NCI-H2196 treated with DMSO at 0.1 percent for 48 hours (cell line): ENCODE data around the gene EED.

Experiments
- DNase-seq: peaks from one replicate; lab custom pipeline; 2025; ENCODE audit not compliant: unreplicated experiment; lab: John Stamatoyannopoulos, UW

EED gene

GRCh38 chr11:86244522-86245368 is at the start of gene EED:
Gene EED, plus strand, starts transcription at chr11:86244753. Its CDS starts 477 bp downstream, at chr11:86245230.
- peak; percentile 93 for DNase-seq

- no peak for DNase-seq
Measured at GRCh38 chr11:86194998-86195397, 49.6 kb upstream of the EED start.

GRCh38 chr11:86196085-86196696 is 48.4 kb upstream of the EED start:
- DNase-seq: no peak

- DNase-seq: no peak
Measured at GRCh38 chr11:86196913-86197312, 47.6 kb upstream of the EED start.

- no peak for DNase-seq
Measured at GRCh38 chr11:86197448-86197847, 47.1 kb upstream of the EED start.

GRCh38 chr11:86198139-86198538 is 46.4 kb upstream of the EED start:
- DNase-seq: no peak

GRCh38 chr11:86199354-86199753 is 45.2 kb upstream of the EED start:
- DNase-seq: no peak

- no peak for DNase-seq
Measured at GRCh38 chr11:86201371-86201884, 43.1 kb upstream of the EED start.

- no peak for DNase-seq
Measured at GRCh38 chr11:86202013-86202336, 42.6 kb upstream of the EED start.

- no peak for DNase-seq
Measured at GRCh38 chr11:86204356-86204755, 40.2 kb upstream of the EED start.

GRCh38 chr11:86205421-86206336 is 38.9 kb upstream of the EED start:
- no peak for DNase-seq

- DNase-seq: no peak
Measured at GRCh38 chr11:86206337-86206695, 38.2 kb upstream of the EED start.

GRCh38 chr11:86207413-86207812 is 37.1 kb upstream of the EED start:
- no peak for DNase-seq

- DNase-seq: no peak
Measured at GRCh38 chr11:86208572-86208971, 36.0 kb upstream of the EED start.

- DNase-seq: no peak
Measured at GRCh38 chr11:86209806-86210657, 34.5 kb upstream of the EED start.

GRCh38 chr11:86210898-86211297 is 33.7 kb upstream of the EED start:
- DNase-seq: no peak

GRCh38 chr11:86211619-86212018 is 32.9 kb upstream of the EED start:
- no peak for DNase-seq

- no peak for DNase-seq
Measured at GRCh38 chr11:86212019-86212611, 32.4 kb upstream of the EED start.

GRCh38 chr11:86214710-86215109 is 29.8 kb upstream of the EED start:
- no peak for DNase-seq
